DOHH2 (cell line): ENCODE results near the gene INHBE.
A peak's percentile ranks its signal among the peaks of the same experiment; 100 is the strongest.

Source experiments
- H3F3A ChIP-seq: fragments of 200-600 bp; sonication (generic), shearing (Covaris generic); 2 replicates; pipeline ENCODE4 v1.6.0; 2016; ENCODE audit warnings: antibody characterized with exemption, mild to moderate bottlenecking; ENCODE audit not compliant: control insufficient read depth, insufficient read depth
- H3K27ac ChIP-seq: fragments of 200-600 bp; sonication (generic); 2 replicates; pipeline ENCODE4 v1.5.1; 2014; ENCODE audit warnings: low read depth, mild to moderate bottlenecking, low read length, moderate library complexity
- H3K27me3 ChIP-seq: fragments of 200-600 bp; sonication (generic); 2 replicates; pipeline ENCODE4 v1.6.1; 2014; ENCODE audit warnings: mild to moderate bottlenecking, low read length, mixed read lengths; ENCODE audit not compliant: control insufficient read depth
- H3K36me3 ChIP-seq: fragments of 200-600 bp; sonication (generic); 2 replicates; pipeline ENCODE4 v1.6.1; 2014; ENCODE audit warnings: mild to moderate bottlenecking, low read length, moderate library complexity, mixed read lengths; ENCODE audit not compliant: control insufficient read depth
- H3K4me1 ChIP-seq: fragments of 200-600 bp; sonication (generic); 2 replicates; pipeline ENCODE4 v1.6.1; 2014; ENCODE audit warnings: mild to moderate bottlenecking, low read length, mixed read lengths; ENCODE audit not compliant: control insufficient read depth
- H3K4me2 ChIP-seq: fragments of 200-600 bp; sonication (generic); 2 replicates; pipeline ENCODE4 v1.6.0; 2014; ENCODE audit warnings: mild to moderate bottlenecking, low read length, moderate library complexity
- H3K4me3 ChIP-seq: fragments of 200-600 bp; sonication (generic); 2 replicates; pipeline ENCODE4 v1.5.1; 2014; ENCODE audit warnings: mild to moderate bottlenecking, low read length, mixed read lengths
- H3K79me2 ChIP-seq: fragments of 200-600 bp; sonication (generic); 2 replicates; pipeline ENCODE4 v1.6.1; 2014; ENCODE audit warnings: mild to moderate bottlenecking, low read length, mixed read lengths; ENCODE audit not compliant: control insufficient read depth
- H3K9me2 ChIP-seq: fragments of 200-600 bp; sonication (generic); replicated peaks from 2 replicates; pipeline ENCODE4 v1.6.1; 2014; ENCODE audit warnings: mild to moderate bottlenecking, low read length, mixed read lengths; ENCODE audit not compliant: control insufficient read depth
- H3K9me3 ChIP-seq: fragments of 200-600 bp; sonication (generic); 2 replicates; pipeline ENCODE4 v1.6.1; 2014; ENCODE audit warnings: antibody characterized with exemption, low read length, mixed read lengths; ENCODE audit not compliant: control insufficient read depth, insufficient read depth
- H4K20me1 ChIP-seq: fragments of 200-600 bp; sonication (generic); 2 replicates; pipeline ENCODE4 v1.6.0; 2014; ENCODE audit warnings: low read depth, mild to moderate bottlenecking, antibody characterized with exemption, low read length, moderate library complexity; ENCODE audit not compliant: control insufficient read depth, insufficient read depth
- EZH2phosphoT487 ChIP-seq: fragments of 200-600 bp; sonication (generic); IDR thresholded peaks from 2 replicates; pipeline ENCODE4 v1.6.1; 2017; ENCODE audit warnings: borderline replicate concordance, mild to moderate bottlenecking, antibody characterized with exemption, low read length, moderate library complexity, mixed read lengths
- TF ChIP-seq, protein P1 (sequence below): fragments of 200-600 bp; sonication (generic); IDR thresholded peaks from one replicate; pipeline ENCODE4 v1.5.1; 2014; ENCODE audit warnings: antibody characterized with exemption, mild to moderate bottlenecking, low read depth, low read length; ENCODE audit not compliant: poor library complexity, severe bottlenecking

INHBE gene

GRCh38 chr12:57477710-57478681 lies 22.9 kb downstream of the INHBE start:
- Histone ChIP-seq H4K20me1 (no peaks in the 10 kb centered on the region), H3K79me2 (peaks cover 24% of the 10 kb centered on the region), H3K36me3 (peaks cover 29% of the 10 kb centered on the region), H3K9me2 (no peaks in the 10 kb centered on the region), H3F3A (peaks cover 18% of the 10 kb centered on the region), H3K4me1 (peaks cover 60% of the 10 kb centered on the region), H3K4me3 (peak overlapping the region; percentile 90), H3K9me3 (no peaks in the 10 kb centered on the region), H3K4me2 (peak overlapping the region; percentile 98), H3K27me3 (no peaks in the 10 kb centered on the region), H3K27ac (peak overlapping the region; percentile 97)
- TF ChIP-seq, protein P1, sequence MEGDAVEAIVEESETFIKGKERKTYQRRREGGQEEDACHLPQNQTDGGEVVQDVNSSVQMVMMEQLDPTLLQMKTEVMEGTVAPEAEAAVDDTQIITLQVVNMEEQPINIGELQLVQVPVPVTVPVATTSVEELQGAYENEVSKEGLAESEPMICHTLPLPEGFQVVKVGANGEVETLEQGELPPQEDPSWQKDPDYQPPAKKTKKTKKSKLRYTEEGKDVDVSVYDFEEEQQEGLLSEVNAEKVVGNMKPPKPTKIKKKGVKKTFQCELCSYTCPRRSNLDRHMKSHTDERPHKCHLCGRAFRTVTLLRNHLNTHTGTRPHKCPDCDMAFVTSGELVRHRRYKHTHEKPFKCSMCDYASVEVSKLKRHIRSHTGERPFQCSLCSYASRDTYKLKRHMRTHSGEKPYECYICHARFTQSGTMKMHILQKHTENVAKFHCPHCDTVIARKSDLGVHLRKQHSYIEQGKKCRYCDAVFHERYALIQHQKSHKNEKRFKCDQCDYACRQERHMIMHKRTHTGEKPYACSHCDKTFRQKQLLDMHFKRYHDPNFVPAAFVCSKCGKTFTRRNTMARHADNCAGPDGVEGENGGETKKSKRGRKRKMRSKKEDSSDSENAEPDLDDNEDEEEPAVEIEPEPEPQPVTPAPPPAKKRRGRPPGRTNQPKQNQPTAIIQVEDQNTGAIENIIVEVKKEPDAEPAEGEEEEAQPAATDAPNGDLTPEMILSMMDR = no peak
- no peak for TF ChIP-seq EZH2phosphoT487

GRCh38 chr12:57479043-57479375 lies 23.9 kb downstream of the INHBE start:
- Histone ChIP-seq H3K79me2 (peaks cover 24% of the 10 kb centered on the region), H3K27me3 (no peaks in the 10 kb centered on the region), H3K27ac (peak overlapping the region; percentile 97), H3K9me3 (no peaks in the 10 kb centered on the region), H3K4me1 (peaks cover 67% of the 10 kb centered on the region), H4K20me1 (no peaks in the 10 kb centered on the region), H3K36me3 (peaks cover 23% of the 10 kb centered on the region), H3F3A (peaks cover 18% of the 10 kb centered on the region), H3K9me2 (no peaks in the 10 kb centered on the region), H3K4me3 (peak overlapping the region; percentile 90), H3K4me2 (peak overlapping the region; percentile 98)
- TF ChIP-seq, protein P1 = peak; percentile 30
- no peak for TF ChIP-seq EZH2phosphoT487

GRCh38 chr12:57479376-57480115 lies 24.4 kb downstream of the INHBE start, which contains the start of gene ARHGAP9:
Gene ARHGAP9, minus strand, starts transcription at chr12:57479866. Its CDS starts 460 bp downstream, at chr12:57479406.
- H3K4me1 ChIP-seq = peaks cover 67% of the 10 kb centered on the region
- H4K20me1 ChIP-seq = no peaks in the 10 kb centered on the region
- no peak for TF ChIP-seq EZH2phosphoT487
- TF ChIP-seq, protein P1 = peak; percentile 0
- peaks cover 18% of the 10 kb centered on the region for H3F3A ChIP-seq
- peak within 1 kb of the TSS; percentile 97 for H3K27ac ChIP-seq
- peaks cover 24% of the 10 kb centered on the region for H3K79me2 ChIP-seq
- H3K4me2 ChIP-seq = peak within 1 kb of the TSS; percentile 98
- H3K36me3 ChIP-seq = peaks cover 18% of the 10 kb centered on the region
- no peaks in the 10 kb centered on the region for H3K9me2 ChIP-seq
- H3K4me3 ChIP-seq = peak within 1 kb of the TSS; percentile 90
- H3K27me3 ChIP-seq = no peaks in the 10 kb centered on the region
- no peaks in the 10 kb centered on the region for H3K9me3 ChIP-seq
